K562 (cell line): ENCODE results near the gene SEMA4G. TPM values are rescaled to one million over a fixed set of nuclear protein-coding genes. Genes with fewer than 3 reads are reported as not detected.
A peak's percentile ranks its signal among the peaks of the same experiment; 100 is the strongest.

Experiments used
- ATAC-seq: fragments of 200-7000 bp; cut with Tn5 transposase; 3 replicates; pipeline ENCODE4 v1.9.1; 2020; ENCODE audit warnings: moderate library complexity
- BruUV-seq: library from RNA; stranded (reverse); fragments of 400-500 nt; replicated peaks from 2 replicates; lab custom pipeline; 2021; lab: Mats Ljungman, UMichigan
- CTCF ChIA-PET: fragments of 300-600 bp; formaldehyde crosslinking; extraction: SDS; loops from one replicate; lab custom pipeline; 2021; ENCODE audit warnings: low intra/inter-chr PET ratio; lab: Yijun Ruan, JAX
- POLR2A ChIA-PET: fragments of 300-600, 350-650 bp; sonication (Branson Sonifier 250); formaldehyde crosslinking; extraction: SDS; loops from one replicate; lab custom pipeline; 2021; ENCODE audit warnings: antibody characterized with exemption, inconsistent platforms; lab: Yijun Ruan, JAX
- DNase-seq, 4 experiments: peaks; one replicate each; pipeline versions ENCODE4 v3.0.0 to v3.0.0-alpha.2; 2011 to 2018; ENCODE audit warnings: low spot score in 3 of 4, mixed read lengths in 3 of 4; ENCODE audit errors: extremely low read depth in 1 of 4
- FAIRE-seq: peaks from 2 replicates; lab custom pipeline; 2011; peaks lifted over from hg19 to GRCh38; lab: Jason Lieb, UNC
- H2AFZ ChIP-seq: 2 replicates; pipeline ENCODE4 v1.6.0; 2011; ENCODE audit warnings: low read depth, low read length, control low read depth, inconsistent platforms
- H3K27ac ChIP-seq: fragments of 200-600 bp; 3 replicates; pipeline ENCODE4 v1.8.0; 2011; ENCODE audit warnings: low read depth, mild to moderate bottlenecking, control low read depth, inconsistent platforms, low read length, moderate library complexity, mixed read lengths; ENCODE audit errors: extremely low read depth
- H3K27me3 ChIP-seq, 2 experiments: fragments of 300-600 bp in 1 of 2; 2 replicates in 1 of 2; 3 replicates in 1 of 2; pipeline versions ENCODE4 v1.6.0 to v1.8.0; 2011; ENCODE audit warnings: inconsistent platforms in 2 of 2, low read length in 2 of 2, mild to moderate bottlenecking in 1 of 2, mixed read lengths in 1 of 2, moderate library complexity in 1 of 2; ENCODE audit not compliant: control insufficient read depth in 2 of 2, insufficient read depth in 2 of 2
- H3K36me3 ChIP-seq: fragments of 300-600 bp; 3 replicates; pipeline ENCODE4 v1.8.0; 2011; ENCODE audit warnings: mild to moderate bottlenecking, low read length, inconsistent platforms; ENCODE audit not compliant: control insufficient read depth, insufficient read depth
- H3K4me1 ChIP-seq, 2 experiments: fragments of 200-600 bp in 1 of 2; replicated peaks in 1 of 2; 2 replicates in 1 of 2; 3 replicates in 1 of 2; pipeline versions ENCODE4 v1.5.1 to v1.8.0; 2011; ENCODE audit warnings: inconsistent platforms in 2 of 2, low read length in 2 of 2, mild to moderate bottlenecking in 1 of 2, mixed read lengths in 1 of 2, moderate library complexity in 1 of 2; ENCODE audit not compliant: control insufficient read depth in 2 of 2, insufficient read depth in 2 of 2
- H3K4me2 ChIP-seq: 2 replicates; pipeline ENCODE4 v1.6.1; 2011; ENCODE audit warnings: low read length, control low read depth, inconsistent platforms, mixed read lengths; ENCODE audit not compliant: insufficient read depth
- H3K4me3 ChIP-seq: fragments of 200-600 bp; sonication (generic), shearing (Covaris generic); 2 replicates; pipeline ENCODE4 v1.5.1; 2016; ENCODE audit warnings: control low read depth, inconsistent platforms
- H3K79me2 ChIP-seq: fragments of 200-600 bp; 3 replicates; pipeline ENCODE4 v1.8.0; 2011; ENCODE audit warnings: low read length, inconsistent platforms; ENCODE audit not compliant: control insufficient read depth, insufficient read depth
- H3K9ac ChIP-seq, 2 experiments: 2 replicates each; pipeline versions ENCODE4 v1.6.0 to v1.6.1; 2011; ENCODE audit warnings: low read depth in 2 of 2, low read length in 2 of 2, control low read depth in 1 of 2, inconsistent platforms in 1 of 2, mild to moderate bottlenecking in 1 of 2, mixed read lengths in 1 of 2; ENCODE audit not compliant: insufficient read depth in 1 of 2
- H3K9me1 ChIP-seq: one replicate; pipeline ENCODE4 v1.6.0; 2011; ENCODE audit warnings: inconsistent platforms, mild to moderate bottlenecking, low read length, moderate library complexity; ENCODE audit not compliant: control insufficient read depth, insufficient read depth
- H3K9me3 ChIP-seq: replicated peaks from 2 replicates; pipeline ENCODE4 v1.5.1; 2011; ENCODE audit warnings: low read depth, low read length, inconsistent platforms; ENCODE audit not compliant: control insufficient read depth, insufficient read depth
- H4K20me1 ChIP-seq: replicated peaks from 2 replicates; pipeline ENCODE4 v1.6.1; 2011; ENCODE audit warnings: low read length, inconsistent platforms, mixed read lengths; ENCODE audit not compliant: control insufficient read depth, insufficient read depth
- ADNP ChIP-seq: fragments of 200-800 bp; sonication (Bioruptor generic); IDR thresholded peaks from 2 replicates; pipeline ENCODE4 v1.6.1; 2016; ENCODE audit warnings: missing genetic modification characterization, missing compliant biosample characterization
- BCOR ChIP-seq: fragments of 450-650 bp; IDR thresholded peaks from 2 replicates; pipeline ENCODE4 v1.6.1; 2016
- CHD4 ChIP-seq: fragments of 200-600 bp; sonication (generic); IDR thresholded peaks from 3 replicates; pipeline ENCODE4 v1.6.1; 2012; ENCODE audit warnings: low read depth, mild to moderate bottlenecking, mixed read lengths, low read length, inconsistent platforms; ENCODE audit not compliant: insufficient read depth, insufficient replicate concordance, poor library complexity, severe bottlenecking
- CXXC5 ChIP-seq: fragments of 250-450 bp; sonication (Bioruptor Pico); IDR thresholded peaks from 2 replicates; pipeline ENCODE4 v1.8.0; 2022; ENCODE audit warnings: inconsistent platforms, mild to moderate bottlenecking, moderate library complexity
- DPF2 ChIP-seq: fragments of 450-650 bp; IDR thresholded peaks from 2 replicates; pipeline ENCODE4 v1.6.1; 2016
- ESRRA ChIP-seq: fragments of 450-650 bp; IDR thresholded peaks from 2 replicates; pipeline ENCODE4 v1.6.1; 2014; ENCODE audit warnings: low read depth, mild to moderate bottlenecking, moderate library complexity, borderline replicate concordance
- FOXK2 ChIP-seq, 2 experiments: fragments of 450-650 bp; IDR thresholded peaks in 1 of 2; conservative IDR thresholded peaks in 1 of 2; 2 replicates each; pipeline ENCODE4 v1.6.1; 2016; ENCODE audit warnings: low read depth in 2 of 2, mild to moderate bottlenecking in 1 of 2
- GATAD2B ChIP-seq: fragments of 450-650 bp; IDR thresholded peaks from 2 replicates; pipeline ENCODE4 v1.6.1; 2017; ENCODE audit warnings: mild to moderate bottlenecking, borderline replicate concordance
- KAT8 ChIP-seq: fragments of 450-650 bp; IDR thresholded peaks from 2 replicates; pipeline ENCODE4 v1.6.1; 2016; ENCODE audit warnings: low read depth, mild to moderate bottlenecking
- KLF10 ChIP-seq: fragments of 250-450 bp; sonication (Bioruptor Pico); IDR thresholded peaks from 2 replicates; pipeline ENCODE4 v1.6.1; 2021; ENCODE audit warnings: matching md5 sums
- NFXL1 ChIP-seq: fragments of 450-650 bp; formaldehyde crosslinking; IDR thresholded peaks from 2 replicates; pipeline ENCODE4 v1.4.0; 2021; ENCODE audit warnings: mild to moderate bottlenecking
- RBM25 ChIP-seq: fragments of 200-400 bp; formaldehyde crosslinking; IDR thresholded peaks from 2 replicates; pipeline ENCODE4 v1.6.1; 2018; ENCODE audit warnings: low read length, low read depth, moderate library complexity; ENCODE audit not compliant: severe bottlenecking
- RFX7 ChIP-seq: fragments of 250-450 bp; sonication (Bioruptor Pico); IDR thresholded peaks from 2 replicates; pipeline ENCODE4 v1.5.1; 2021; ENCODE audit warnings: mild to moderate bottlenecking
- ZFP1 ChIP-seq: fragments of 450-650 bp; formaldehyde crosslinking; IDR thresholded peaks from 2 replicates; pipeline ENCODE4 v1.4.0; 2020; ENCODE audit warnings: mild to moderate bottlenecking, mixed read lengths
- ZNF586 ChIP-seq: fragments of 450-650 bp; formaldehyde crosslinking; conservative IDR thresholded peaks from 2 replicates; pipeline ENCODE4 v1.4.0; 2020; ENCODE audit warnings: mild to moderate bottlenecking, moderate library complexity
- whole genome bisulfite sequencing: fragments of 100-300 bp; shearing (Covaris generic); methylation state at CpG from one replicate; pipeline ENCODE4 v1.1.6; 2016; ENCODE audit warnings: low coverage, mixed read lengths; ENCODE audit not compliant: insufficient coverage; ENCODE audit errors: missing lambda C conversion rate; 5-methylcytosine and 5-hydroxymethylcytosine counted together
- in situ Hi-C: fragments of 300-500 bp; cut with MboI; formaldehyde crosslinking; loops from 4 replicates; pipeline ENCODE4 v1.15.0; 2018; ENCODE audit warnings: inconsistent platforms, mixed read lengths
- intact Hi-C: fragments of 100-400 bp; cut with micrococcal nuclease; formaldehyde crosslinking; loops from 2 replicates; pipeline ENCODE4 v1.14.2; 2022
- polyA plus RNA-seq, 8 experiments: library from polyadenylated mRNA; depleted of rRNA in 4 of 8; stranded (reverse) in 5 of 8; unstranded in 3 of 8; fragments of >200 nt; fragmentation: Nextera tagmentation in 2 of 8; fragmentation: Illumina TruSeq in 1 of 8; extraction: Ambion mirVana in 2 of 8; extraction: Trizol in 1 of 8; gene quantifications; 2 replicates each; pipeline versions ENCODE4 v1.2.1 to v1.2.3, GENCODE V29; 2011 to 2014; ENCODE audit warnings: inconsistent platforms in 1 of 8, missing spikeins in 1 of 8
- total RNA-seq, 7 experiments: library from RNA; depleted of rRNA in 6 of 7; stranded (reverse); fragments of >200 nt in 6 of 7; fragmentation: Illumina TruSeq in 2 of 7; extraction: Trizol in 2 of 7; gene quantifications; 2 replicates each; pipeline versions ENCODE4 v1.2.1 to v1.2.3, GENCODE V29; 2011 to 2021; ENCODE audit warnings: low replicate concordance in 1 of 7
- TF ChIP-seq, protein P1 (sequence below): fragments of 250-450 bp; sonication (Bioruptor Pico); IDR thresholded peaks from 2 replicates; pipeline ENCODE4 v1.9.0; 2021; ENCODE audit warnings: mild to moderate bottlenecking, inconsistent platforms
- TF ChIP-seq, protein P2 (sequence below), 3 experiments: fragments of 200-800 bp in 1 of 3; sonication (Bioruptor generic) in 1 of 3; sonication (generic) in 1 of 3; formaldehyde crosslinking in 1 of 3; IDR thresholded peaks; 2 replicates each; pipeline versions ENCODE4 v1.6.1 to v1.8.0; 2016 to 2022; ENCODE audit warnings: mild to moderate bottlenecking in 2 of 3, missing compliant biosample characterization in 2 of 3, missing genetic modification characterization in 2 of 3, missing genetic modification reagents in 1 of 3

Gene SEMA4G
- total and polyA plus RNA-seq, 9 of the 15 experiments (the other 6 are each of a cell fraction or from before 2014, with no cell fraction given), result 0.40 to 7.8 (median 1.8) TPM

DNA sequence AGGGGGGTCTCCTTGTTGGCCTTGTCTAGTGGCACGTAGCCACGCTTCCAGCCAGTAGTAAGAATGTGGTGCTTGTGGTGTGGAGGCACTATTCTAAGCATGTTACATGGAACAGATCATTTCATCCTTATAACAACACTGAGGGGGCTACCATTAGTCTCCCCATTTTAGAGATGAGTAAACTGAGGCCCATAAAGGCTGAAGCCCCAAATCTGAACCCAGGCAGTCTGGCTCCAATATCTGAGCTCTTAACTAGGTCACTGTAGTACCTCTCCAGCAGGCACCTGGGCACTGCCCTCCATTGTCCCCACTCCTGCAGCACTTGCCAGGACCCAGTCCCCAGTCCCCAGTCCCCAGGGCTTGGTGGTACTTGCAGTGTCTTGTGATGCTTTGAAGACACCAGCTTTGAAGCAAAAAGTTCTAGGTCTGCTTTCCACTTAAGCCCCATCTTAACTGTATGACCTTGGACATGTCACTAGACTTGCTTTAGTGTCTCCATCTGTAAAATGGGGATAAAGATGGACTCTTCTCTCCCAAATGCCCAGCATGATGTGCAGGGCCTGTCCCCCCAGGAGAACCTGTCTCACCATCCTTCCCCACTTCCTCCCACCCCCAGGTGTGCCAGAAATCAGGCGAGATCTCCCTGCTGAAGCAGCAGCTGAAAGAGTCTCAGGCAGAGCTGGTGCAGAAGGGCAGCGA lies 36.7 kb downstream of the SEMA4G start:
- TF ChIP-seq ADNP (tag), result peak; percentile 56
- no peak for TF ChIP-seq NFXL1 (CRISPR knock-in tag)
- TF ChIP-seq CXXC5 (CRISPR knock-in tag), result no peak
- TF ChIP-seq, protein P1, sequence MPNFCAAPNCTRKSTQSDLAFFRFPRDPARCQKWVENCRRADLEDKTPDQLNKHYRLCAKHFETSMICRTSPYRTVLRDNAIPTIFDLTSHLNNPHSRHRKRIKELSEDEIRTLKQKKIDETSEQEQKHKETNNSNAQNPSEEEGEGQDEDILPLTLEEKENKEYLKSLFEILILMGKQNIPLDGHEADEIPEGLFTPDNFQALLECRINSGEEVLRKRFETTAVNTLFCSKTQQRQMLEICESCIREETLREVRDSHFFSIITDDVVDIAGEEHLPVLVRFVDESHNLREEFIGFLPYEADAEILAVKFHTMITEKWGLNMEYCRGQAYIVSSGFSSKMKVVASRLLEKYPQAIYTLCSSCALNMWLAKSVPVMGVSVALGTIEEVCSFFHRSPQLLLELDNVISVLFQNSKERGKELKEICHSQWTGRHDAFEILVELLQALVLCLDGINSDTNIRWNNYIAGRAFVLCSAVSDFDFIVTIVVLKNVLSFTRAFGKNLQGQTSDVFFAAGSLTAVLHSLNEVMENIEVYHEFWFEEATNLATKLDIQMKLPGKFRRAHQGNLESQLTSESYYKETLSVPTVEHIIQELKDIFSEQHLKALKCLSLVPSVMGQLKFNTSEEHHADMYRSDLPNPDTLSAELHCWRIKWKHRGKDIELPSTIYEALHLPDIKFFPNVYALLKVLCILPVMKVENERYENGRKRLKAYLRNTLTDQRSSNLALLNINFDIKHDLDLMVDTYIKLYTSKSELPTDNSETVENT, result no peak
- TF ChIP-seq ZFP1 (CRISPR knock-in tag), result no peak
- no peak for TF ChIP-seq ZNF586 (CRISPR knock-in tag)
- TF ChIP-seq CHD4, result peak; percentile 36
- peak; percentile 94 for TF ChIP-seq ESRRA
- no peak for TF ChIP-seq GATAD2B
- TF ChIP-seq FOXK2 (conservative IDR thresholded peaks at IDR 0.05 in 1 of 2, IDR thresholded peaks at IDR 0.05 in 1 of 2; ENCODE audit: low read depth in 2 of 2), result no peak
- no peak for TF ChIP-seq DPF2
- no peak for TF ChIP-seq RFX7
- no peak for TF ChIP-seq KAT8
- TF ChIP-seq KLF10 (CRISPR knock-in tag), result no peak
- TF ChIP-seq, protein P2, sequence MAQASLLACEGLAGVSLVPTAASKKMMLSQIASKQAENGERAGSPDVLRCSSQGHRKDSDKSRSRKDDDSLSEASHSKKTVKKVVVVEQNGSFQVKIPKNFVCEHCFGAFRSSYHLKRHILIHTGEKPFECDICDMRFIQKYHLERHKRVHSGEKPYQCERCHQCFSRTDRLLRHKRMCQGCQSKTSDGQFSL (CRISPR knock-in tag; IDR thresholded peaks at IDR 0.05), result no peak
- TF ChIP-seq, protein P2 (tag; IDR thresholded peaks at IDR 0.05), result no peak
- TF ChIP-seq BCOR, result peak; percentile 60; the same call in 1 of the 2 replicates
- TF ChIP-seq RBM25, result peak; percentile 63
- intact Hi-C loops, result no loop called here
- Histone ChIP-seq H3K9me3 (no peaks in the 10 kb centered on the region), H3K36me3 (peaks cover 49% of the 10 kb centered on the region; the same call in 2 of the 3 replicates), H3K27ac (no peak overlapping the region), H3K27me3 (no peaks in the 10 kb centered on the region), H2AFZ (no peak overlapping the region), H3K4me2 (no peak overlapping the region), H3K4me3 (no peak overlapping the region), H3K79me2 (peaks cover 21% of the 10 kb centered on the region), H3K9me1 (no peaks in the 10 kb centered on the region), H4K20me1 (no peaks in the 10 kb centered on the region), H3K4me1 (peaks cover 6 to 53% of the 10 kb centered on the region in 2 experiments; a peak in 4 of 5 replicates), H3K9ac (no peak overlapping the region; a peak in 1 of 4 replicates)
- in situ Hi-C loops, result no loop called here
- 100% methylated on average over 2 of the region's 4 CpGs for WGBS
- no peak for DNase-seq
- CTCF ChIA-PET, result no interaction called here
- no TSS peak for BruUV-seq
- POLR2A ChIA-PET, result interaction anchor here (0.6 to 0.7 kb wide), 3 partner anchors 10 to 216 kb away, joined by 3 read pairs; no protein-coding TSS in a partner anchor
- ATAC-seq, result no peak
- FAIRE-seq, result no peak
